HEK293 (cell line): ENCODE data around the gene STARD3.
A peak's percentile ranks its signal among the peaks of the same experiment; 100 is the strongest.

Experiments
- CTCF ChIP-seq: fragments of 450-650 bp; formaldehyde crosslinking; IDR thresholded peaks from 2 replicates; pipeline ENCODE4 v1.5.1; 2016; ENCODE audit warnings: missing biosample characterization, missing genetic modification characterization
- IKZF3 ChIP-seq: fragments of 450-650 bp; IDR thresholded peaks from 2 replicates; pipeline ENCODE4 v1.5.0; 2018; ENCODE audit warnings: missing biosample characterization, mild to moderate bottlenecking, missing genetic modification characterization, moderate library complexity
- PRDM4 ChIP-seq: fragments of 450-650 bp; formaldehyde crosslinking; IDR thresholded peaks from 2 replicates; pipeline ENCODE4 v1.5.1; 2017; ENCODE audit warnings: missing biosample characterization, missing genetic modification characterization
- REPIN1 ChIP-seq: fragments of 450-650 bp; formaldehyde crosslinking; IDR thresholded peaks from 2 replicates; pipeline ENCODE4 v1.5.1; 2017; ENCODE audit warnings: missing biosample characterization, missing genetic modification characterization, low read depth
- ZBTB21 ChIP-seq: fragments of 450-650 bp; formaldehyde crosslinking; IDR thresholded peaks from 2 replicates; pipeline ENCODE4 v1.5.1; 2017; ENCODE audit warnings: missing biosample characterization, missing genetic modification characterization
- ZBTB26 ChIP-seq: fragments of 450-650 bp; formaldehyde crosslinking; optimal IDR thresholded peaks from 2 replicates; pipeline ENCODE3; 2016; ENCODE audit warnings: missing biosample characterization, mild to moderate bottlenecking, missing genetic modification characterization
- ZBTB6 ChIP-seq: fragments of 450-650 bp; formaldehyde crosslinking; IDR thresholded peaks from 2 replicates; pipeline ENCODE4 v1.5.1; 2017; ENCODE audit warnings: missing biosample characterization, missing genetic modification characterization
- ZFP69B ChIP-seq: fragments of 450-650 bp; formaldehyde crosslinking; IDR thresholded peaks from 2 replicates; pipeline ENCODE4 v1.5.1; 2016; ENCODE audit warnings: missing biosample characterization, missing genetic modification characterization
- ZNF114 ChIP-seq: fragments of 450-650 bp; formaldehyde crosslinking; IDR thresholded peaks from 2 replicates; pipeline ENCODE4 v1.5.0; 2017; ENCODE audit warnings: missing biosample characterization, missing genetic modification characterization
- ZNF133 ChIP-seq: fragments of 450-650 bp; formaldehyde crosslinking; IDR thresholded peaks from 2 replicates; pipeline ENCODE4 v1.5.1; 2016; ENCODE audit warnings: missing biosample characterization, missing genetic modification characterization
- ZNF26 ChIP-seq: fragments of 450-650 bp; formaldehyde crosslinking; IDR thresholded peaks from 2 replicates; pipeline ENCODE4 v1.5.1; 2016; ENCODE audit warnings: missing biosample characterization, missing genetic modification characterization
- ZNF302 ChIP-seq: fragments of 450-650 bp; formaldehyde crosslinking; IDR thresholded peaks from 2 replicates; pipeline ENCODE4 v1.5.1; 2016; ENCODE audit warnings: missing biosample characterization, missing genetic modification characterization, low read depth
- ZNF324 ChIP-seq: fragments of 450-650 bp; formaldehyde crosslinking; IDR thresholded peaks from 2 replicates; pipeline ENCODE4 v1.5.1; 2016; ENCODE audit warnings: missing biosample characterization, missing genetic modification characterization
- ZNF341 ChIP-seq: fragments of 450-650 bp; formaldehyde crosslinking; IDR thresholded peaks from 2 replicates; pipeline ENCODE4; 2016; ENCODE audit warnings: low read depth, missing biosample characterization, missing genetic modification characterization
- ZNF366 ChIP-seq: fragments of 450-650 bp; formaldehyde crosslinking; conservative IDR thresholded peaks from 2 replicates; pipeline ENCODE4 v1.5.1; 2016; ENCODE audit warnings: missing biosample characterization, missing genetic modification characterization
- ZNF404 ChIP-seq: fragments of 450-650 bp; formaldehyde crosslinking; IDR thresholded peaks from 2 replicates; pipeline ENCODE4 v1.5.1; 2017; ENCODE audit warnings: missing biosample characterization, missing genetic modification characterization
- ZNF513 ChIP-seq: fragments of 450-650 bp; IDR thresholded peaks from 2 replicates; pipeline ENCODE4 v1.5.1; 2018; ENCODE audit warnings: missing biosample characterization, missing genetic modification characterization
- ZNF518A ChIP-seq: fragments of 450-650 bp; formaldehyde crosslinking; conservative IDR thresholded peaks from 2 replicates; pipeline ENCODE4 v1.5.1; 2016; ENCODE audit warnings: low read depth, missing biosample characterization, missing genetic modification characterization
- ZNF521 ChIP-seq: fragments of 450-650 bp; formaldehyde crosslinking; IDR thresholded peaks from 2 replicates; pipeline ENCODE4 v1.5.1; 2017; ENCODE audit warnings: missing biosample characterization, mild to moderate bottlenecking, missing genetic modification characterization
- ZNF530 ChIP-seq: fragments of 450-650 bp; formaldehyde crosslinking; IDR thresholded peaks from 2 replicates; pipeline ENCODE4 v1.5.1; 2016; ENCODE audit warnings: low read depth, missing biosample characterization, missing genetic modification characterization
- ZNF626 ChIP-seq: fragments of 450-650 bp; sonication (Bioruptor Pico); formaldehyde crosslinking; IDR thresholded peaks from 2 replicates; pipeline ENCODE4 v1.5.1; 2018; ENCODE audit warnings: missing biosample characterization, missing genetic modification characterization, inconsistent platforms
- ZNF707 ChIP-seq: fragments of 450-650 bp; formaldehyde crosslinking; IDR thresholded peaks from 2 replicates; pipeline ENCODE4 v1.5.1; 2016; ENCODE audit warnings: missing biosample characterization, missing genetic modification characterization
- ZNF785 ChIP-seq: fragments of 450-650 bp; formaldehyde crosslinking; IDR thresholded peaks from 2 replicates; pipeline ENCODE4 v1.5.1; 2016; ENCODE audit warnings: missing biosample characterization, missing genetic modification characterization
- ZXDB ChIP-seq: fragments of 450-650 bp; formaldehyde crosslinking; IDR thresholded peaks from 2 replicates; pipeline ENCODE4 v1.5.1; 2016; ENCODE audit warnings: missing biosample characterization, missing genetic modification characterization

Gene STARD3

GRCh38 chr17:39667945-39668924 lies 31.3 kb downstream of the STARD3 start, which contains the start of gene PNMT (continued):
- TF ChIP-seq REPIN1 (tag by site-specific recombination): no peak
- no peak for TF ChIP-seq ZNF521 (tag by site-specific recombination)
- no peak for TF ChIP-seq IKZF3 (tag by site-specific recombination)
- no peak for TF ChIP-seq ZNF324 (tag by site-specific recombination)
- TF ChIP-seq ZNF404: no peak
- TF ChIP-seq ZNF133: no peak
- TF ChIP-seq ZNF302 (tag by site-specific recombination): no peak
- no peak for TF ChIP-seq ZNF785 (tag by site-specific recombination)
- no peak for TF ChIP-seq ZNF114
- no peak for TF ChIP-seq ZBTB21
- 0 out of 2 replicates have a peak, but pooled peaks have one; percentile 12 for TF ChIP-seq ZBTB6
- no peak for TF ChIP-seq ZNF530
- TF ChIP-seq ZNF518A: no peak
- no peak for TF ChIP-seq ZNF707 (tag by site-specific recombination)
- no peak for TF ChIP-seq ZNF341 (tag by site-specific recombination)
- peak; percentile 72 for TF ChIP-seq ZBTB26 (tag by site-specific recombination)
- TF ChIP-seq ZXDB (tag by site-specific recombination): no peak
- no peak for TF ChIP-seq ZFP69B (tag by site-specific recombination)
- peak; percentile 18; the same call in 1 of the 2 replicates for TF ChIP-seq PRDM4 (tag by site-specific recombination)
- no peak for TF ChIP-seq ZNF26 (tag by site-specific recombination)
- TF ChIP-seq ZNF626 (tag by site-specific recombination): no peak
- peak; percentile 96 for TF ChIP-seq CTCF (tag by site-specific recombination)
- TF ChIP-seq ZNF513 (tag by site-specific recombination): no peak
- peak; percentile 63; the same call in 1 of the 2 replicates for TF ChIP-seq ZNF366 (tag by site-specific recombination)
